NCI-H1436 (cell line): ENCODE measurements around the gene TAF1B.
"Not testable (repeated sequence)": the region's sequence is repeated elsewhere in the genome, so short reads cannot be mapped to it uniquely, and the experiment has no call there.

Experiments used
- DNase-seq: peaks from one replicate; lab custom pipeline; 2025; lab: John Stamatoyannopoulos, UW

Gene TAF1B

GRCh38 chr2:9831670-9832069 is 11.6 kb upstream of the TAF1B start:
- no peak for DNase-seq

- DNase-seq, result no peak
These were observed 10.7 kb upstream of the TAF1B start for GRCh38 chr2:9832586-9832985.

- DNase-seq, result not testable (repeated sequence)
These were observed 8.2 kb upstream of the TAF1B start for GRCh38 chr2:9835068-9835467.

- no peak for DNase-seq
These were observed 7.2 kb upstream of the TAF1B start for GRCh38 chr2:9836074-9836473.

- no peak for DNase-seq
These were observed 6.8 kb upstream of the TAF1B start for GRCh38 chr2:9836517-9836916.

GRCh38 chr2:9837451-9837850 is 5.8 kb upstream of the TAF1B start:
- no peak for DNase-seq

- no peak for DNase-seq
These were observed 4.9 kb upstream of the TAF1B start for GRCh38 chr2:9838391-9838790.

- DNase-seq, result no peak
These were observed 616 bp upstream of the TAF1B start for GRCh38 chr2:9842487-9843228.

GRCh38 chr2:9844036-9844483 is 786 bp downstream of the TAF1B start:
- no peak for DNase-seq

- no peak for DNase-seq
These were observed 1.3 kb downstream of the TAF1B start for GRCh38 chr2:9844576-9844975.

GRCh38 chr2:9846554-9846953 is 3.3 kb downstream of the TAF1B start:
- DNase-seq, result no peak

GRCh38 chr2:9847140-9847539 is 3.9 kb downstream of the TAF1B start:
- no peak for DNase-seq

- no peak for DNase-seq
These were observed 9.6 kb downstream of the TAF1B start for GRCh38 chr2:9852881-9853280.

GRCh38 chr2:9857814-9858729 is 14.8 kb downstream of the TAF1B start:
- no peak for DNase-seq

GRCh38 chr2:9858730-9859068 is 15.4 kb downstream of the TAF1B start:
- no peak for DNase-seq

GRCh38 chr2:9860922-9861580 is 17.8 kb downstream of the TAF1B start:
- not testable (repeated sequence) for DNase-seq

GRCh38 chr2:9867881-9868280 is 24.6 kb downstream of the TAF1B start:
- no peak for DNase-seq

GRCh38 chr2:9873337-9873736 is 30.1 kb downstream of the TAF1B start:
- DNase-seq, result no peak

- no peak for DNase-seq
These were observed 33.8 kb downstream of the TAF1B start for GRCh38 chr2:9877026-9877425.

- DNase-seq, result no peak
These were observed 34.5 kb downstream of the TAF1B start for GRCh38 chr2:9877726-9878125.

GRCh38 chr2:9879455-9880194 is 36.4 kb downstream of the TAF1B start:
- DNase-seq, result no peak

GRCh38 chr2:9883897-9884296 is 40.6 kb downstream of the TAF1B start:
- DNase-seq, result no peak
